ENCODE data around the gene NAT8L.

NAT8L gene

GRCh38 chr4:2067446-2068197 is 8.5 kb downstream of the NAT8L start:
- H3K4me2 ChIP-seq (ENCODE audit: low read length) = no peak overlapping the region
- no peak overlapping the region for H3K9ac ChIP-seq (ENCODE audit: low read depth, low read length)
- H3K9me3 ChIP-seq (replicated peaks; ENCODE audit: low read length) = no peaks in the 10 kb centered on the region
- H3K4me1 ChIP-seq (ENCODE audit: control insufficient read depth, insufficient read depth, low read length) = no peaks in the 10 kb centered on the region
- no peaks in the 10 kb centered on the region for H3K36me3 ChIP-seq (ENCODE audit: insufficient read depth, low read length)
- no peak overlapping the region for H3K4me3 ChIP-seq (ENCODE audit: low read length)
- peaks cover 3% of the 10 kb centered on the region for H3K27me3 ChIP-seq (ENCODE audit: control insufficient read depth, insufficient read depth, low read length)

- no peaks in the 10 kb centered on the region for H3K9me3 ChIP-seq (replicated peaks; ENCODE audit: low read length)
- H3K9ac ChIP-seq (ENCODE audit: low read depth, low read length) = no peak overlapping the region
- no peaks in the 10 kb centered on the region for H3K36me3 ChIP-seq (ENCODE audit: insufficient read depth, low read length)
- H3K4me3 ChIP-seq (ENCODE audit: low read length) = no peak overlapping the region
- peaks cover 3% of the 10 kb centered on the region for H3K27me3 ChIP-seq (ENCODE audit: control insufficient read depth, insufficient read depth, low read length)
- no peaks in the 10 kb centered on the region for H3K4me1 ChIP-seq (ENCODE audit: control insufficient read depth, insufficient read depth, low read length)
- H3K4me2 ChIP-seq (ENCODE audit: low read length) = no peak overlapping the region
Observed at GRCh38 chr4:2068198-2068470, 9.0 kb downstream of the NAT8L start.

GRCh38 chr4:2068566-2068965 is 9.4 kb downstream of the NAT8L start:
- H3K4me1 ChIP-seq (ENCODE audit: control insufficient read depth, insufficient read depth, low read length) = no peaks in the 10 kb centered on the region
- no peak overlapping the region for H3K4me2 ChIP-seq (ENCODE audit: low read length)
- no peaks in the 10 kb centered on the region for H3K9me3 ChIP-seq (replicated peaks; ENCODE audit: low read length)
- no peak overlapping the region for H3K9ac ChIP-seq (ENCODE audit: low read depth, low read length)
- H3K4me3 ChIP-seq (ENCODE audit: low read length) = no peak overlapping the region
- H3K27me3 ChIP-seq (ENCODE audit: control insufficient read depth, insufficient read depth, low read length) = peaks cover 3% of the 10 kb centered on the region
- no peaks in the 10 kb centered on the region for H3K36me3 ChIP-seq (ENCODE audit: insufficient read depth, low read length)

- Histone ChIP-seq H3K4me2 (ENCODE audit: low read length) (no peak overlapping the region), H3K9me3 (replicated peaks; ENCODE audit: low read length) (no peaks in the 10 kb centered on the region), H3K36me3 (ENCODE audit: insufficient read depth, low read length) (no peaks in the 10 kb centered on the region), H3K27me3 (ENCODE audit: control insufficient read depth, insufficient read depth, low read length) (peaks cover 3% of the 10 kb centered on the region), H3K4me3 (ENCODE audit: low read length) (no peak overlapping the region), H3K4me1 (ENCODE audit: control insufficient read depth, insufficient read depth, low read length) (no peaks in the 10 kb centered on the region), H3K9ac (ENCODE audit: low read depth, low read length) (no peak overlapping the region)
Observed at GRCh38 chr4:2069161-2069971, 10.2 kb downstream of the NAT8L start.

- H3K9ac ChIP-seq (ENCODE audit: low read depth, low read length) = no peak overlapping the region
- no peak overlapping the region for H3K4me3 ChIP-seq (ENCODE audit: low read length)
- H3K36me3 ChIP-seq (ENCODE audit: insufficient read depth, low read length) = no peaks in the 10 kb centered on the region
- H3K9me3 ChIP-seq (replicated peaks; ENCODE audit: low read length) = no peaks in the 10 kb centered on the region
- H3K27me3 ChIP-seq (ENCODE audit: control insufficient read depth, insufficient read depth, low read length) = peaks cover 3% of the 10 kb centered on the region
- H3K4me1 ChIP-seq (ENCODE audit: control insufficient read depth, insufficient read depth, low read length) = no peaks in the 10 kb centered on the region
- no peak overlapping the region for H3K4me2 ChIP-seq (ENCODE audit: low read length)
Observed at GRCh38 chr4:2069986-2070385, 10.9 kb downstream of the NAT8L start.

- Histone ChIP-seq H3K4me2 (ENCODE audit: low read length) (no peak overlapping the region), H3K9ac (ENCODE audit: low read depth, low read length) (no peak overlapping the region), H3K4me1 (ENCODE audit: control insufficient read depth, insufficient read depth, low read length) (no peaks in the 10 kb centered on the region), H3K4me3 (ENCODE audit: low read length) (no peak overlapping the region), H3K27me3 (ENCODE audit: control insufficient read depth, insufficient read depth, low read length) (peaks cover 3% of the 10 kb centered on the region), H3K36me3 (ENCODE audit: insufficient read depth, low read length) (no peaks in the 10 kb centered on the region), H3K9me3 (replicated peaks; ENCODE audit: low read length) (no peaks in the 10 kb centered on the region)
Observed at GRCh38 chr4:2070421-2071251, 11.5 kb downstream of the NAT8L start.

GRCh38 chr4:2071252-2071911 is 12.3 kb downstream of the NAT8L start:
- peaks cover 3% of the 10 kb centered on the region for H3K27me3 ChIP-seq (ENCODE audit: control insufficient read depth, insufficient read depth, low read length)
- no peak overlapping the region for H3K4me3 ChIP-seq (ENCODE audit: low read length)
- H3K4me1 ChIP-seq (ENCODE audit: control insufficient read depth, insufficient read depth, low read length) = no peaks in the 10 kb centered on the region
- H3K9me3 ChIP-seq (replicated peaks; ENCODE audit: low read length) = no peaks in the 10 kb centered on the region
- H3K9ac ChIP-seq (ENCODE audit: low read depth, low read length) = no peak overlapping the region
- H3K36me3 ChIP-seq (ENCODE audit: insufficient read depth, low read length) = no peaks in the 10 kb centered on the region
- H3K4me2 ChIP-seq (ENCODE audit: low read length) = no peak overlapping the region

- peaks cover 3% of the 10 kb centered on the region for H3K27me3 ChIP-seq (ENCODE audit: control insufficient read depth, insufficient read depth, low read length)
- H3K9me3 ChIP-seq (replicated peaks; ENCODE audit: low read length) = no peaks in the 10 kb centered on the region
- H3K4me3 ChIP-seq (ENCODE audit: low read length) = no peak overlapping the region
- no peak overlapping the region for H3K9ac ChIP-seq (ENCODE audit: low read depth, low read length)
- no peak overlapping the region for H3K4me2 ChIP-seq (ENCODE audit: low read length)
- no peaks in the 10 kb centered on the region for H3K4me1 ChIP-seq (ENCODE audit: control insufficient read depth, insufficient read depth, low read length)
- H3K36me3 ChIP-seq (ENCODE audit: insufficient read depth, low read length) = no peaks in the 10 kb centered on the region
Observed at GRCh38 chr4:2071912-2072867, 13.1 kb downstream of the NAT8L start.

- no peaks in the 10 kb centered on the region for H3K36me3 ChIP-seq (ENCODE audit: insufficient read depth, low read length)
- H3K9me3 ChIP-seq (replicated peaks; ENCODE audit: low read length) = no peaks in the 10 kb centered on the region
- H3K27me3 ChIP-seq (ENCODE audit: control insufficient read depth, insufficient read depth, low read length) = peaks cover 3% of the 10 kb centered on the region
- H3K4me1 ChIP-seq (ENCODE audit: control insufficient read depth, insufficient read depth, low read length) = no peaks in the 10 kb centered on the region
- no peak overlapping the region for H3K4me2 ChIP-seq (ENCODE audit: low read length)
- no peak overlapping the region for H3K4me3 ChIP-seq (ENCODE audit: low read length)
- no peak overlapping the region for H3K9ac ChIP-seq (ENCODE audit: low read depth, low read length)
Observed at GRCh38 chr4:2072971-2073807, 14.1 kb downstream of the NAT8L start.
